Measurements from ENCODE around the gene EHBP1.

The EHBP1 gene

GRCh38 chr2:62844311-62845090 is 139.0 kb downstream of the EHBP1 start:
- no peak overlapping the region for H3K27ac Mint-ChIP-seq
- H3K36me3 Mint-ChIP-seq: peaks cover 18% of the 10 kb centered on the region
- no peak overlapping the region for H3K4me3 Mint-ChIP-seq
- ATAC-seq: no peak
- no peaks in the 10 kb centered on the region for H3K4me1 Mint-ChIP-seq
- peaks cover 6% of the 10 kb centered on the region for H3K9me3 Mint-ChIP-seq
- no peaks in the 10 kb centered on the region for H3K27me3 Mint-ChIP-seq

GRCh38 chr2:62845256-62845655 is 139.7 kb downstream of the EHBP1 start:
- H3K27me3 Mint-ChIP-seq: no peaks in the 10 kb centered on the region

GRCh38 chr2:62852254-62852653 is 146.7 kb downstream of the EHBP1 start:
- peaks cover 5% of the 10 kb centered on the region for H3K9me3 Mint-ChIP-seq
- ATAC-seq: no peak

More at GRCh38 chr2:62845256-62845655, 139.7 kb downstream of the EHBP1 start:
- H3K27ac Mint-ChIP-seq: no peak overlapping the region
- no peak overlapping the region for H3K4me3 Mint-ChIP-seq
- H3K9me3 Mint-ChIP-seq: peaks cover 6% of the 10 kb centered on the region
- H3K4me1 Mint-ChIP-seq: no peaks in the 10 kb centered on the region
- no peak for ATAC-seq
- peaks cover 18% of the 10 kb centered on the region for H3K36me3 Mint-ChIP-seq

GRCh38 chr2:62854600-62855514 is 149.3 kb downstream of the EHBP1 start:
- H3K27me3 Mint-ChIP-seq: no peaks in the 10 kb centered on the region
- H3K4me3 Mint-ChIP-seq: no peak overlapping the region
- H3K9me3 Mint-ChIP-seq: peaks cover 5% of the 10 kb centered on the region
- H3K36me3 Mint-ChIP-seq: peaks cover 26% of the 10 kb centered on the region
- H3K27ac Mint-ChIP-seq: no peak overlapping the region
- ATAC-seq: no peak
- H3K4me1 Mint-ChIP-seq: no peaks in the 10 kb centered on the region

More at GRCh38 chr2:62852254-62852653, 146.7 kb downstream of the EHBP1 start:
- H3K27me3 Mint-ChIP-seq: no peaks in the 10 kb centered on the region
- no peak overlapping the region for H3K4me3 Mint-ChIP-seq
- peaks cover 26% of the 10 kb centered on the region for H3K36me3 Mint-ChIP-seq
- no peak overlapping the region for H3K27ac Mint-ChIP-seq
- H3K4me1 Mint-ChIP-seq: no peaks in the 10 kb centered on the region

GRCh38 chr2:62856228-62857040 is 150.9 kb downstream of the EHBP1 start:
- H3K36me3 Mint-ChIP-seq: peaks cover 20% of the 10 kb centered on the region
- no peak for ATAC-seq
- no peaks in the 10 kb centered on the region for H3K4me1 Mint-ChIP-seq
- no peak overlapping the region for H3K27ac Mint-ChIP-seq
- no peak overlapping the region for H3K4me3 Mint-ChIP-seq
- H3K9me3 Mint-ChIP-seq: peaks cover 5% of the 10 kb centered on the region
- H3K27me3 Mint-ChIP-seq: no peaks in the 10 kb centered on the region

- H3K4me3 Mint-ChIP-seq: no peak overlapping the region
- peaks cover 5% of the 10 kb centered on the region for H3K9me3 Mint-ChIP-seq
- peaks cover 27% of the 10 kb centered on the region for H3K36me3 Mint-ChIP-seq
- no peaks in the 10 kb centered on the region for H3K4me1 Mint-ChIP-seq
- no peak for ATAC-seq
- H3K27ac Mint-ChIP-seq: no peak overlapping the region
- H3K27me3 Mint-ChIP-seq: no peaks in the 10 kb centered on the region
These were observed 151.8 kb downstream of the EHBP1 start for GRCh38 chr2:62857139-62857931.

- ATAC-seq: no peak
- H3K9me3 Mint-ChIP-seq: peaks cover 4% of the 10 kb centered on the region
- H3K27ac Mint-ChIP-seq: no peak overlapping the region
- H3K4me3 Mint-ChIP-seq: no peak overlapping the region
- no peaks in the 10 kb centered on the region for H3K4me1 Mint-ChIP-seq
- H3K36me3 Mint-ChIP-seq: peaks cover 24% of the 10 kb centered on the region
- H3K27me3 Mint-ChIP-seq: no peaks in the 10 kb centered on the region
These were observed 152.8 kb downstream of the EHBP1 start for GRCh38 chr2:62858231-62858832.

- Mint-ChIP-seq H3K4me1 (no peaks in the 10 kb centered on the region), H3K9me3 (peaks cover 19% of the 10 kb centered on the region), H3K4me3 (no peak overlapping the region), H3K27ac (no peak overlapping the region), H3K36me3 (peaks cover 74% of the 10 kb centered on the region), H3K27me3 (no peaks in the 10 kb centered on the region)
- no peak for ATAC-seq
These were observed 163.4 kb downstream of the EHBP1 start for GRCh38 chr2:62868947-62869346.

GRCh38 chr2:62870966-62871365 is 165.5 kb downstream of the EHBP1 start:
- no peak overlapping the region for H3K27ac Mint-ChIP-seq
- no peak for ATAC-seq
- peaks cover 74% of the 10 kb centered on the region for H3K36me3 Mint-ChIP-seq
- H3K9me3 Mint-ChIP-seq: peaks cover 23% of the 10 kb centered on the region
- H3K4me3 Mint-ChIP-seq: no peak overlapping the region
- H3K4me1 Mint-ChIP-seq: no peaks in the 10 kb centered on the region
- H3K27me3 Mint-ChIP-seq: no peaks in the 10 kb centered on the region

- H3K36me3 Mint-ChIP-seq: peaks cover 74% of the 10 kb centered on the region
- H3K4me3 Mint-ChIP-seq: no peak overlapping the region
- H3K27ac Mint-ChIP-seq: no peak overlapping the region
- H3K4me1 Mint-ChIP-seq: no peaks in the 10 kb centered on the region
- H3K9me3 Mint-ChIP-seq: peaks cover 21% of the 10 kb centered on the region
- ATAC-seq: no peak
- no peaks in the 10 kb centered on the region for H3K27me3 Mint-ChIP-seq
These were observed 166.0 kb downstream of the EHBP1 start for GRCh38 chr2:62871506-62871905.

- no peak overlapping the region for H3K27ac Mint-ChIP-seq
- H3K4me1 Mint-ChIP-seq: no peaks in the 10 kb centered on the region
- H3K9me3 Mint-ChIP-seq: peaks cover 20% of the 10 kb centered on the region
- no peak overlapping the region for H3K4me3 Mint-ChIP-seq
- peaks cover 87% of the 10 kb centered on the region for H3K36me3 Mint-ChIP-seq
- ATAC-seq: no peak
- H3K27me3 Mint-ChIP-seq: no peaks in the 10 kb centered on the region
These were observed 168.1 kb downstream of the EHBP1 start for GRCh38 chr2:62873603-62874002.

GRCh38 chr2:62874881-62875383 is 169.4 kb downstream of the EHBP1 start:
- Mint-ChIP-seq H3K27ac (no peak overlapping the region), H3K4me1 (no peaks in the 10 kb centered on the region), H3K9me3 (peaks cover 24% of the 10 kb centered on the region), H3K27me3 (no peaks in the 10 kb centered on the region), H3K4me3 (no peak overlapping the region), H3K36me3 (peaks cover 90% of the 10 kb centered on the region)
- no peak for ATAC-seq

- Mint-ChIP-seq H3K9me3 (peaks cover 13% of the 10 kb centered on the region), H3K27me3 (no peaks in the 10 kb centered on the region), H3K27ac (no peak overlapping the region), H3K36me3 (peaks cover 57% of the 10 kb centered on the region), H3K4me3 (no peak overlapping the region), H3K4me1 (no peaks in the 10 kb centered on the region)
- ATAC-seq: no peak
These were observed 175.8 kb downstream of the EHBP1 start for GRCh38 chr2:62881162-62881795.

Measured in stimulated activated memory B cell treated with anti-CD40 and anti-IgM and Interleukin-4, amounts not matched to agents 10 μg/mL and 1 μg/mL and 100 μg/mL, for 72 hours (primary cell).